ENCODE measurements around the gene NOD1.

- no peak for TF ChIP-seq IRF2 (CRISPR knock-in tag; IDR thresholded peaks at IDR 0.05)
- no peak for TF ChIP-seq NCOA1 (CRISPR knock-in tag; IDR thresholded peaks at IDR 0.05)
Observed at GRCh38 chr7:30433506-30433905, 45.1 kb downstream of the NOD1 start.

Measured in HepG2 (cell line).